Mesenchymal stem cell (in vitro differentiated cells and primary cell): ENCODE data around the gene LRRFIP2.
A peak's percentile ranks its signal among the peaks of the same experiment; 100 is the strongest.

Experiments
- DNase-seq: peaks from one replicate; pipeline ENCODE4 v3.0.0-alpha.2; 2013
- H2AFZ ChIP-seq: one replicate; pipeline ENCODE4 v1.6.1; 2013; ENCODE audit warnings: low read depth, mild to moderate bottlenecking, control low read depth, inconsistent platforms, low read length, moderate library complexity
- H2AK5ac ChIP-seq: 2 replicates; pipeline ENCODE4 v1.6.1; 2013; ENCODE audit warnings: low read length, moderate library complexity, mild to moderate bottlenecking, inconsistent platforms; ENCODE audit not compliant: severe bottlenecking
- H2BK120ac ChIP-seq: one replicate; pipeline ENCODE4 v1.6.1; 2013; ENCODE audit warnings: low read depth, mild to moderate bottlenecking, inconsistent platforms, low read length, moderate library complexity
- H2BK12ac ChIP-seq, 2 experiments: one replicate each; pipeline ENCODE4 v1.6.1; 2013; ENCODE audit warnings: inconsistent platforms in 2 of 2, low read length in 2 of 2, mild to moderate bottlenecking in 2 of 2, moderate library complexity in 2 of 2, control low read depth in 1 of 2
- H2BK15ac ChIP-seq: one replicate; pipeline ENCODE4 v1.6.1; 2013; ENCODE audit warnings: mild to moderate bottlenecking, low read depth, inconsistent platforms; ENCODE audit not compliant: poor library complexity, severe bottlenecking
- H2BK5ac ChIP-seq: 2 replicates; pipeline ENCODE4 v1.6.1; 2013; ENCODE audit warnings: low read depth, mild to moderate bottlenecking, low read length, control low read depth, inconsistent platforms; ENCODE audit not compliant: poor library complexity, severe bottlenecking
- H3K14ac ChIP-seq, 2 experiments: one replicate each; pipeline ENCODE4 v1.6.1; 2013; ENCODE audit warnings: inconsistent platforms in 2 of 2, low read length in 2 of 2, control low read depth in 1 of 2, mild to moderate bottlenecking in 1 of 2, moderate library complexity in 1 of 2
- H3K18ac ChIP-seq, 2 experiments: one replicate each; pipeline ENCODE4 v1.6.1; 2013; ENCODE audit warnings: inconsistent platforms in 2 of 2, low read length in 2 of 2, control low read depth in 1 of 2, low read depth in 1 of 2, mild to moderate bottlenecking in 1 of 2
- H3K23ac ChIP-seq, 2 experiments: one replicate each; pipeline ENCODE4 v1.6.1; 2013; ENCODE audit warnings: inconsistent platforms in 2 of 2, low read length in 2 of 2, mild to moderate bottlenecking in 2 of 2, moderate library complexity in 2 of 2, control low read depth in 1 of 2
- H3K27ac ChIP-seq: 2 replicates; pipeline ENCODE4 v1.5.1; 2013; ENCODE audit warnings: mild to moderate bottlenecking, moderate library complexity, low read length, control low read depth, inconsistent platforms; ENCODE audit not compliant: poor library complexity, severe bottlenecking
- H3K27me3 ChIP-seq, 2 experiments: 2 replicates each; pipeline versions ENCODE4 v1.6.1 to v1.7.0; 2013; ENCODE audit warnings: low read length in 2 of 2, mild to moderate bottlenecking in 2 of 2, moderate library complexity in 2 of 2, control low read depth in 1 of 2, inconsistent platforms in 1 of 2; ENCODE audit not compliant: control insufficient read depth in 1 of 2, insufficient read depth in 1 of 2
- H3K36me3 ChIP-seq, 2 experiments: 2 replicates each; pipeline versions ENCODE4 v1.6.1 to v1.7.0; 2013; ENCODE audit warnings: low read length in 2 of 2, control low read depth in 1 of 2, inconsistent platforms in 1 of 2, low read depth in 1 of 2, mild to moderate bottlenecking in 1 of 2; ENCODE audit not compliant: insufficient read depth in 2 of 2, control insufficient read depth in 1 of 2
- H3K4ac ChIP-seq, 2 experiments: one replicate each; pipeline ENCODE4 v1.6.1; 2013; ENCODE audit warnings: inconsistent platforms in 2 of 2, low read length in 2 of 2, mild to moderate bottlenecking in 2 of 2, moderate library complexity in 2 of 2, control low read depth in 1 of 2, low read depth in 1 of 2
- H3K4me1 ChIP-seq: 2 replicates; pipeline ENCODE4 v1.6.1; 2013; ENCODE audit warnings: low read depth, low read length, control low read depth; ENCODE audit not compliant: control insufficient read depth, insufficient read depth
- H3K4me2 ChIP-seq: 2 replicates; pipeline ENCODE4 v1.6.1; 2013; ENCODE audit warnings: low read length, mild to moderate bottlenecking, inconsistent platforms; ENCODE audit not compliant: poor library complexity, severe bottlenecking
- H3K4me3 ChIP-seq, 2 experiments: 2 replicates each; pipeline versions ENCODE4 v1.5.1 to v1.7.0; 2013; ENCODE audit warnings: low read length in 2 of 2, mild to moderate bottlenecking in 2 of 2, control low read depth in 1 of 2, low read depth in 1 of 2; ENCODE audit not compliant: insufficient read depth in 1 of 2
- H3K79me1 ChIP-seq: replicated peaks from 2 replicates; pipeline ENCODE4 v1.6.1; 2013; ENCODE audit warnings: mild to moderate bottlenecking, control low read depth, low read length, inconsistent platforms; ENCODE audit not compliant: poor library complexity, severe bottlenecking
- H3K9ac ChIP-seq: 2 replicates; pipeline ENCODE4 v1.7.0; 2013; ENCODE audit warnings: mild to moderate bottlenecking, low read length, moderate library complexity
- H3K9me3 ChIP-seq: 2 replicates; pipeline ENCODE4 v1.7.0; 2013; ENCODE audit warnings: mild to moderate bottlenecking, low read length; ENCODE audit not compliant: control insufficient read depth
- H4K8ac ChIP-seq: one replicate; pipeline ENCODE4 v1.6.1; 2013; ENCODE audit warnings: inconsistent platforms, mild to moderate bottlenecking, low read length, moderate library complexity
- H4K91ac ChIP-seq: one replicate; pipeline ENCODE4 v1.6.1; 2013; ENCODE audit warnings: mild to moderate bottlenecking, low read length, inconsistent platforms
- WGBS: methylation state at CpG from one replicate; pipeline ENCODE4 v1.1.7; 2013; ENCODE audit warnings: mixed read lengths; 5-methylcytosine and 5-hydroxymethylcytosine counted together

LRRFIP2 gene

DNA sequence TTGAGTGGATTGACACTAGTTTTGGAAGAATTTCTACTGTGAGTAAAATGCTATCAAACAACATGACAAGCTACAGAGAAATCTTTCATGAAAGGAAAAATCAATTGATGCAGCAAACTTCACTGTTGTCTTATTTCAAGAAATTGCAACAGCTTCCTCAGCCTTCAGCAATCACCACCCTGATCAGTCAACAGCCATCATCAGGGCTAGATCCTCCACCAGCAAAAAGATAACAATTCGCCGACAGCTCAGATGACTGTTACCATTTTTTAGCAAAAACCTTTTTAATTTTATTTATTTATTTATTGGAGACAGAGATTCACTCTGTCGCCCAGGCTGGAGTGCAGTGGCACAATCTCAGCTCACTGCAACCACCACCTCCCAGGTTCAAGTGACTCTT is 137.0 kb downstream of the LRRFIP2 start:
- no peak for DNase-seq
- 100% methylated on average over 1 of the region's 3 CpGs for WGBS
- no peak overlapping the region for H3K4me2 ChIP-seq

DNA sequence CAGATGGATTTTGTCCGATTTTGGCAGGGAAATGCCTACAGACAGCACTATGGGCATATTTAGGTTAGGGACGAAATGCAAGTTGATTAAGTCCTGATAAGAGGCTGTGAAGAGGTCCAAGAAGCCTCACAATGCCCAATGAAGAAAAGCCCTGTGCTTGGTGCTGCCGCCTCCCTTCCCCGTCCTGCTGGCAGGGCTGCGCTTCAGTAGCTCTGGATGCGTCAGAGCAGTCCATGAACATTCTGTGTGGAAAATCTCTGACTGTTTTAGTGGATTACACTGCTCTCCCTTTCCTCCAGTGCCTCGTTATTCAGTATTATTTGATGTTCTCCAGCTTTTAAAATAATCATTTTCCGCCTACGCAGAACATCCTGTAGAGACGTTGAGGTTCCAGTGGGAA is 141.4 kb downstream of the LRRFIP2 start:
- 98% methylated on average over 9 of the region's 10 CpGs for WGBS
- H4K8ac ChIP-seq: no peak overlapping the region
- H3K9me3 ChIP-seq: peaks cover 20% of the 10 kb centered on the region
- no peak overlapping the region for H2AFZ ChIP-seq
- no peak overlapping the region for H2BK5ac ChIP-seq
- H3K4me2 ChIP-seq: no peak overlapping the region
- H3K9ac ChIP-seq: peak overlapping the region; percentile 45
- no peak overlapping the region for H2BK120ac ChIP-seq
- DNase-seq: no peak
- H2BK12ac ChIP-seq: no peak overlapping the region
- no peak overlapping the region for H2BK15ac ChIP-seq
- H3K4me3 ChIP-seq: no peak overlapping the region
- H3K27ac ChIP-seq: no peak overlapping the region
- H4K91ac ChIP-seq: no peak overlapping the region
- H3K14ac ChIP-seq: no peak overlapping the region
- peaks cover 14% of the 10 kb centered on the region for H3K79me1 ChIP-seq
- no peak overlapping the region for H2AK5ac ChIP-seq
- no peak overlapping the region for H3K4ac ChIP-seq
- H3K23ac ChIP-seq: no peak overlapping the region
- H3K36me3 ChIP-seq: peaks cover 30 to 71% of the 10 kb centered on the region in 2 experiments
- no peak overlapping the region for H3K18ac ChIP-seq
- no peaks in the 10 kb centered on the region for H3K27me3 ChIP-seq
- peaks cover 1% of the 10 kb centered on the region for H3K4me1 ChIP-seq

More for the DNA sequence above, 137.0 kb downstream of the LRRFIP2 start:
- Histone ChIP-seq H2BK5ac (no peak overlapping the region), H2BK12ac (no peak overlapping the region), H3K14ac (no peak overlapping the region), H2BK120ac (no peak overlapping the region), H3K36me3 (peaks cover 25 to 82% of the 10 kb centered on the region in 2 experiments), H3K18ac (no peak overlapping the region), H3K27ac (no peak overlapping the region), H4K91ac (no peak overlapping the region), H3K27me3 (no peaks in the 10 kb centered on the region), H3K4me1 (peaks cover 2% of the 10 kb centered on the region), H2BK15ac (no peak overlapping the region), H3K4me3 (no peak overlapping the region), H3K4ac (no peak overlapping the region), H3K23ac (no peak overlapping the region), H3K9ac (no peak overlapping the region), H2AK5ac (no peak overlapping the region), H3K79me1 (peaks cover 11% of the 10 kb centered on the region), H2AFZ (no peak overlapping the region), H4K8ac (no peak overlapping the region), H3K9me3 (peaks cover 20% of the 10 kb centered on the region)

GRCh38 chr3:37031096-37031682 is 143.2 kb downstream of the LRRFIP2 start:
- peak overlapping the region; percentile 59 for H3K9ac ChIP-seq
- H2BK12ac ChIP-seq: no peak overlapping the region
- no peak overlapping the region for H3K4me2 ChIP-seq
- H3K36me3 ChIP-seq: peaks cover 35 to 71% of the 10 kb centered on the region in 2 experiments
- H3K79me1 ChIP-seq: peaks cover 14% of the 10 kb centered on the region
- H3K4me1 ChIP-seq: peaks cover 1% of the 10 kb centered on the region
- 96% methylated on average over 4 of the region's 7 CpGs for WGBS
- H2AK5ac ChIP-seq: no peak overlapping the region
- DNase-seq: no peak
- no peak overlapping the region for H3K14ac ChIP-seq
- H3K27ac ChIP-seq: no peak overlapping the region
- no peak overlapping the region for H2BK120ac ChIP-seq
- no peak overlapping the region for H3K18ac ChIP-seq
- H2BK5ac ChIP-seq: no peak overlapping the region
- peaks cover 10% of the 10 kb centered on the region for H3K9me3 ChIP-seq
- no peaks in the 10 kb centered on the region for H3K27me3 ChIP-seq
- no peak overlapping the region for H4K8ac ChIP-seq
- H3K4me3 ChIP-seq: no peak overlapping the region
- no peak overlapping the region for H3K4ac ChIP-seq
- H3K23ac ChIP-seq: no peak overlapping the region
- no peak overlapping the region for H2BK15ac ChIP-seq
- no peak overlapping the region for H4K91ac ChIP-seq
- H2AFZ ChIP-seq: no peak overlapping the region

GRCh38 chr3:37030588-37030987 is 143.8 kb downstream of the LRRFIP2 start:
- Histone ChIP-seq H3K18ac (no peak overlapping the region), H2BK120ac (no peak overlapping the region), H2AK5ac (no peak overlapping the region), H3K9me3 (peaks cover 4% of the 10 kb centered on the region), H3K27ac (peak overlapping the region; percentile 21), H2BK5ac (no peak overlapping the region), H3K4me2 (no peak overlapping the region), H3K9ac (peak overlapping the region; percentile 59), H4K8ac (no peak overlapping the region), H3K23ac (no peak overlapping the region), H4K91ac (no peak overlapping the region), H3K4me3 (no peak overlapping the region), H3K4me1 (peaks cover 1% of the 10 kb centered on the region), H2AFZ (no peak overlapping the region), H2BK15ac (no peak overlapping the region), H3K79me1 (peaks cover 16% of the 10 kb centered on the region), H3K36me3 (peaks cover 37 to 71% of the 10 kb centered on the region in 2 experiments), H3K27me3 (no peaks in the 10 kb centered on the region), H3K14ac (no peak overlapping the region), H2BK12ac (no peak overlapping the region), H3K4ac (no peak overlapping the region)
- 89% methylated on average over 3 of the region's 3 CpGs for WGBS
- no peak for DNase-seq
